NCI-H345 (cell line): ENCODE data around the gene KLF1.
"Not testable (repeated sequence)": the region's sequence is repeated elsewhere in the genome, so short reads cannot be mapped to it uniquely, and the experiment has no call there.

ENCODE experiments used
- DNase-seq: peaks from one replicate; lab custom pipeline; 2025; lab: John Stamatoyannopoulos, UW

Gene KLF1

GRCh38 chr19:12886969-12887747 is at the start of gene KLF1:
Gene KLF1, minus strand, starts transcription at chr19:12887201. Its CDS starts 61 bp downstream, at chr19:12887140.
- no peak for DNase-seq

- DNase-seq: no peak
Measured at GRCh38 chr19:12936582-12936981, 49.6 kb upstream of the KLF1 start.

GRCh38 chr19:12935071-12935470 is 48.1 kb upstream of the KLF1 start:
- no peak for DNase-seq

- peak; percentile 59 for DNase-seq
Measured at GRCh38 chr19:12933287-12934072, 46.5 kb upstream of the KLF1 start, which contains the start of gene FARSA. Gene FARSA, minus strand, starts transcription at chr19:12933711. Its CDS starts 15 bp downstream, at chr19:12933696.

- no peak for DNase-seq
Measured at GRCh38 chr19:12932392-12933286, 45.6 kb upstream of the KLF1 start.

GRCh38 chr19:12930002-12930645 is 43.1 kb upstream of the KLF1 start:
- DNase-seq: no peak

- DNase-seq: no peak
Measured at GRCh38 chr19:12924621-12925310, 37.8 kb upstream of the KLF1 start.

- DNase-seq: no peak
Measured at GRCh38 chr19:12922959-12923358, 36.0 kb upstream of the KLF1 start.

GRCh38 chr19:12921047-12921446 is 34.0 kb upstream of the KLF1 start:
- DNase-seq: no peak

GRCh38 chr19:12918253-12918652 is 31.3 kb upstream of the KLF1 start:
- no peak for DNase-seq

GRCh38 chr19:12915860-12916259 is 28.9 kb upstream of the KLF1 start:
- not testable (repeated sequence) for DNase-seq

- DNase-seq: no peak
Measured at GRCh38 chr19:12913851-12914690, 27.1 kb upstream of the KLF1 start.

- DNase-seq: peak; percentile 88
Measured at GRCh38 chr19:12913011-12913561, 26.1 kb upstream of the KLF1 start.

GRCh38 chr19:12912571-12912970 is 25.6 kb upstream of the KLF1 start:
- peak; percentile 81 for DNase-seq

GRCh38 chr19:12907166-12907565 is 20.2 kb upstream of the KLF1 start:
- DNase-seq: no peak

- no peak for DNase-seq
Measured at GRCh38 chr19:12899891-12900518, 13.0 kb upstream of the KLF1 start.

GRCh38 chr19:12896460-12896859 is 9.5 kb upstream of the KLF1 start:
- DNase-seq: no peak

GRCh38 chr19:12893582-12893981 is 6.6 kb upstream of the KLF1 start:
- DNase-seq: no peak

- DNase-seq: no peak
Measured at GRCh38 chr19:12891553-12892021, 4.6 kb upstream of the KLF1 start.
